Right lobe of liver (tissue), 6 donors: Measurements from ENCODE around the gene PDCD10. TPM values are rescaled to one million over a fixed set of nuclear protein-coding genes. Genes with fewer than 3 reads are reported as not detected.
A peak's percentile ranks its signal among the peaks of the same experiment; 100 is the strongest.

Experiments
- ATAC-seq, 4 donors: fragments of 200-7000 bp; cut with Tn5 transposase; one replicate each; pipeline ENCODE4 v1.9.1; 2020; ENCODE audit warnings: mild to moderate bottlenecking in 4 of 4, moderate library complexity in 4 of 4
- DNase-seq, 3 donors: peaks; one replicate each; pipeline ENCODE4 v3.0.0-alpha.2; 2020
- H3K27ac ChIP-seq, 3 donors: fragments of 200-600 bp; one replicate each; pipeline ENCODE4 v1.8.0; 2022
- H3K27me3 ChIP-seq, 2 donors: fragments of 200-600 bp; one replicate each; pipeline ENCODE4 v1.8.0; 2022
- H3K36me3 ChIP-seq, 4 donors: fragments of 200-600 bp; sonication (generic) in 1 of 4; one replicate each; pipeline versions ENCODE4 v1.5.1 to v1.8.0; 2017 to 2022; ENCODE audit warnings: control low read depth in 1 of 4
- H3K4me1 ChIP-seq, 4 donors: fragments of 200-600 bp; sonication (generic) in 1 of 4; one replicate each; pipeline versions ENCODE4 v1.5.1 to v1.8.0; 2017 to 2022; ENCODE audit warnings: control low read depth in 1 of 4
- H3K4me3 ChIP-seq, 3 donors: fragments of 200-600 bp; one replicate each; pipeline ENCODE4 v1.8.0; 2022
- H3K9me3 ChIP-seq, 4 donors: fragments of 200-600 bp; sonication (generic) in 1 of 4; one replicate each; pipeline versions ENCODE4 v1.5.1 to v1.8.0; 2017 to 2022; ENCODE audit warnings: control low read depth in 1 of 4
- CTCF ChIP-seq, 4 donors: fragments of 200-600 bp in 3 of 4; fragments of 450-650 bp in 1 of 4; IDR thresholded peaks; one replicate each; pipeline versions ENCODE4 v1.5.1 to v1.8.0; 2016 to 2022; ENCODE audit warnings: antibody characterized with exemption in 4 of 4, mild to moderate bottlenecking in 2 of 4
- POLR2A ChIP-seq: fragments of 450-650 bp; IDR thresholded peaks from one replicate; pipeline ENCODE4 v1.6.1; 2017; ENCODE audit warnings: antibody characterized with exemption, mild to moderate bottlenecking
- WGBS: methylation state at CpG from one replicate; pipeline ENCODE4 v1.1.6; 2018; ENCODE audit warnings: low coverage, low lambda C conversion rate; ENCODE audit not compliant: insufficient coverage; ENCODE audit errors: missing lambda C conversion rate; 5-methylcytosine and 5-hydroxymethylcytosine counted together
- intact Hi-C, 2 donors: fragments of 100-400 bp; cut with DNase I; formaldehyde crosslinking; loops; one replicate each; pipeline versions ENCODE4 v1.11.2 to v1.14.1; 2022
- total RNA-seq, 6 experiments: library from RNA; depleted of rRNA in 2 of 6; stranded (reverse); fragments of >200 nt in 2 of 6; fragmentation: NEBNext Ultra II Directional in 3 of 6; extraction: Animal tissue kit (Norgen Biotek cat#: 25700) in 3 of 6; gene quantifications; one replicate each; pipeline versions ENCODE4 v1.1.0 to v1.2.4, GENCODE V29; 2016 to 2023
- donor health status: DM: no; HTN: yes; CAD: no.
- donor health status: DM: no; HTN: no; CAD: no.
- donor health status: DM: no; HTN: no; CAD: no.
- donor health status: DM: no; HTN: yes; CAD: no.
- donor health status: DM: no; HTN: yes; CAD: no.

The PDCD10 gene
- total RNA-seq, 6 experiments from 2014 or later, result 12.9 to 39.1 (median 22.2) TPM

- no peaks in the 10 kb centered on the region for H3K4me1 ChIP-seq
- no peaks in the 10 kb centered on the region for H3K9me3 ChIP-seq
- H3K36me3 ChIP-seq, result peaks cover 0 to 10% (median 0%) of the 10 kb centered on the region in 4 donors
- H3K27ac ChIP-seq, result no peak overlapping the region
- no peaks in the 10 kb centered on the region for H3K27me3 ChIP-seq
- TF ChIP-seq CTCF (IDR thresholded peaks at IDR 0.05) (no peak), POLR2A (no peak)
- ATAC-seq (no peak), DNase-seq (no peak)
- no peak overlapping the region for H3K4me3 ChIP-seq
- intact Hi-C loops, result no loop called here
Measured at GRCh38 chr3:167710552-167710951, 24.1 kb downstream of the PDCD10 start.

- no peak for DNase-seq
- no CpG with 5 or more reads among the region's 4 CpGs for WGBS
- Histone ChIP-seq H3K9me3 (no peaks in the 10 kb centered on the region), H3K4me1 (no peaks in the 10 kb centered on the region), H3K27me3 (no peaks in the 10 kb centered on the region), H3K27ac (no peak overlapping the region), H3K36me3 (peaks cover 0 to 10% (median 0%) of the 10 kb centered on the region in 4 donors), H3K4me3 (no peak overlapping the region)
- intact Hi-C loops, result no loop called here
- no peak for TF ChIP-seq POLR2A
- no peak for TF ChIP-seq CTCF (IDR thresholded peaks at IDR 0.05)
- ATAC-seq, result no peak
Measured at GRCh38 chr3:167709690-167710089, 25.0 kb downstream of the PDCD10 start.

- Histone ChIP-seq H3K4me3 (no peak overlapping the region), H3K4me1 (no peaks in the 10 kb centered on the region), H3K36me3 (peaks cover 0 to 10% (median 3%) of the 10 kb centered on the region in 4 donors), H3K9me3 (no peaks in the 10 kb centered on the region), H3K27ac (no peak overlapping the region), H3K27me3 (no peaks in the 10 kb centered on the region)
- peak in 2 of 4 donors; percentile 25 to 34 for ATAC-seq
- WGBS, result 74% methylated on average over 2 of the region's 2 CpGs
- no peak for TF ChIP-seq CTCF (IDR thresholded peaks at IDR 0.05)
- TF ChIP-seq POLR2A, result no peak
- intact Hi-C loops, result no loop called here
- no peak for DNase-seq
Measured at GRCh38 chr3:167705840-167706239, 28.9 kb downstream of the PDCD10 start.

GRCh38 chr3:167700926-167701325, 33.8 kb downstream of the PDCD10 start:
- TF ChIP-seq CTCF (IDR thresholded peaks at IDR 0.05) (no peak), POLR2A (no peak)
- ATAC-seq, result no peak

GRCh38 chr3:167700046-167700445, 34.6 kb downstream of the PDCD10 start:
- H3K4me1 ChIP-seq, result peaks cover 0 to 6% (median 0%) of the 10 kb centered on the region in 4 donors
- no peak overlapping the region for H3K27ac ChIP-seq
- no peak overlapping the region for H3K4me3 ChIP-seq
- H3K27me3 ChIP-seq, result no peaks in the 10 kb centered on the region
- intact Hi-C loops, result no loop called here
- TF ChIP-seq POLR2A, result no peak
- no peak for TF ChIP-seq CTCF (IDR thresholded peaks at IDR 0.05)
- ATAC-seq, result no peak
- H3K36me3 ChIP-seq, result peaks cover 0 to 10% (median 3%) of the 10 kb centered on the region in 4 donors
- H3K9me3 ChIP-seq, result no peaks in the 10 kb centered on the region
- no peak for DNase-seq
- WGBS, result 95% methylated on average over 4 of the region's 4 CpGs

More at GRCh38 chr3:167700926-167701325, 33.8 kb downstream of the PDCD10 start:
- Histone ChIP-seq H3K4me3 (no peak overlapping the region), H3K27ac (no peak overlapping the region), H3K27me3 (no peaks in the 10 kb centered on the region), H3K36me3 (peaks cover 0 to 6% (median under 1%) of the 10 kb centered on the region in 4 donors), H3K4me1 (peaks cover 0 to 6% (median 0%) of the 10 kb centered on the region in 4 donors), H3K9me3 (no peaks in the 10 kb centered on the region)
- intact Hi-C loops, result no loop called here
- 80% methylated on average over 1 of the region's 2 CpGs for WGBS
- no peak for DNase-seq
